RPMI8226 (cell line): ENCODE measurements around the gene UBN2.
"Not testable (repeated sequence)": the region's sequence is repeated elsewhere in the genome, so short reads cannot be mapped to it uniquely, and the experiment has no call there.

Experiments
- DNase-seq: peaks from one replicate; pipeline ENCODE4 v3.0.0-alpha.2; 2015

UBN2 gene

GRCh38 chr7:139230774-139231512 lies at the start of gene UBN2:
UBN2 (plus strand) TSS chr7:139231237; CDS start chr7:139231485, 248 bp downstream.
- peak; percentile 98 for DNase-seq

DNA sequence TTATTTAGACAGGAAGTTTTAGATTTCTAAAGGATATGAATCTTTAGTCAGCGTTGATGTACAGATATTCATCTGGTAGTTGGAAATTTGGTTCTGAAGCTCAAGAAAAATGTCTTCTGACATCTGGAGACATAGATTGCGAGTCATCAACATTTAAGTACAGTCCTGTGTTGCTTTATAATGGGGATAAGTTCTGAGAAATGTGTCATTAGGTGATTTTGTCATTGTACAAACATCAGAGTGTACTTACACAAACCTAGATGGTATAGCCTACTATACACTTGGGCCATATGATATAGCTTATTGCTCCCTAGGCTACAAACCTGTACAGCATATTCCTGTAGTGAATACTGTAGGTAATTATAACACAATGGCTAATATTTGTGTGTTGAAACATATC lies 49.6 kb upstream of the UBN2 start:
- DNase-seq, result no peak

DNA sequence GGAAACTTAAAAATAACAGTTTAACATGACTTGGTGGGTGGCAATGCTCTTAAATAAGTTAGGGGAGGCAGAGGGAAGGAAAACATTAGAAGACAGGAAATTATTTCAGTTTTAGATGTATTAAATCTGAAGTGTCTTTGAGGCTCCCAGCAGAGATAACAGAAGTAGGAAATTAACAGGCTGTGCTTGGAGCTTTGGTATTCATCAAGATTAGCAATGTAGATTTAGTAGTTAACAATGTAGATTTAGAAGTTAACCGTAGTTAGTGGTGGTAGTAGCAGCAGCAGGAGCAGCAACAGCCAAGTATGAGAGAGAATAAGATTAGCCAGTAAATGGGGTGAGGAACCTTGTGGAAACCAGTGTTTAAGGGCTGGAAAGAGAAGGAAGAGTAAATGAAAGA lies 48.7 kb upstream of the UBN2 start:
- DNase-seq, result no peak

DNA sequence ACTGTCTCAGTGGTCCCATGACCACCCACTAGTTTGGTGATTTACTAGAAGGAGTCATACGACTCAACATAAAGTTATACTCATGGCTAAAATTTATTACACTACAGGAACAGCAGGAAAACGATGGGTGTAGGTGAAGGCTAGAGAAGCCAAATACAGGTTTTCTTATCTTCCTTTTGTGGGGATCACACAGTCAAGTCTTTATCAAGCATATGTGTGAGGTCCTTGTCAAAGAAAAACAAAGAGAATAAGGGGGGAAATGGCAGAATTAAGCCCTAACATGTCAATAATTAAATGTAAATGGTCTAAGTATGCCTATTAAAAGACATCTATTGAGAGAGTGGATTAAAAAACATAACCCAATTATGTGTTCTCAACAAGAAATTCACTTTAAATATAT lies 47.8 kb upstream of the UBN2 start:
- no peak for DNase-seq

DNA sequence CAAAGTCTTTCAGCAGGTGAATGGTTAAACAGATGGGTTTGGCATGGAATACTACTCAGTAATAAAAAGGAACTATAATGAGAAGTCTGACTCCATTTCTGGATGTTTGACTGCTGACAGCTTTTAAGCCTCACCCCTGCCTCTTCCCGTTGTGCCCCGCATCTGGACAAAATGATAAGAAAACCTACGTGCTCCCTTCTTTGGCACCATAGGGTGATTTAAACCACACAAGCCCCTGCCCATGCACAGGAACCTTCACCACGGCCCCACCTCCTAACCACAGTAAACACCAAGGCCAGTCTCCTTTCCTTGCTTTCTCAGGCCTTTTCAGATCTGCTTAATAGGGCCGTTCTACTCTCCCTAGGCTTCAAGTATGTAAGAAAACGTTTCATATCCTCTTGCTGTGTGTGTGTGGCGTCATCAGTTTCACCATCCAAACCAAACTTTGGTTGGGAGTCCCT lies 47.1 kb upstream of the UBN2 start:
- DNase-seq, result peak; percentile 13

DNA sequence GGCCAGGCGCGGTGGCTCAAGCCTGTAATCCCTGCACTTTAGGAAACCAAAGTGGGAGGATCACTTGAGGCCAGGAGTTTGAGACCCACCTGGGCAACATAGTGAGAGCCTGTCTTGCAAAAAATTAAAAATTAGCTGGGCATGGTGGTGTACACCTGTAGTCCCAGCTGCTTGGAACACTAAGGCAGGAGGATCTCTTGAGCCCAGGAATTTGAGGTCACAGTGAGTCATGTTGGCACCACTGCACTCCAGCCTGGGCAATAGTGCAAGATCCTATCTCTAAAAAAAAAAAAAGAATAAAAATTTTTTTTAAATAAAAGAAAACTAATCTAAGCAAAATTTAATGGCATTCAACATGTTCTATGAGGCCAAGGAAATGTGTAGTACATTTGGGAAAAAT lies 44.9 kb upstream of the UBN2 start:
- DNase-seq, result no peak

DNA sequence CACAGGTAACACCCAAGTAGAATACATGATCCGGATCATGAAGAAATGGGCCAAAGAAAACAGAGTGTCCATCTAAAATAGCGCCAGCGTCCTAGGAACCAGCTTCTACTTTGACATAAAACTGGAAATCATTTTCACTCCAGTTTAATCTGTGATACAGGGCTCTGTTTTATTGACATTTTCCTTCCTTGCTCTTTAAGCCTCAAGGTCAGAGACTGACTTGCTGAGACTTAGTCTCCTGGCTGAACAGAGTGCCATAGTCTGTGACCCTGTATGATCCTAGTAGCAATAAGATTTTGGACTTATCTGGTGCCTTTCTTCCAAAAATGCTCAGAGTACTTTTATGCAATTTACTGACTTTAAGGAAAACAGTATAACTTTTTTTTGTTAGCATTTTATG lies 41.7 kb upstream of the UBN2 start:
- DNase-seq, result no peak

DNA sequence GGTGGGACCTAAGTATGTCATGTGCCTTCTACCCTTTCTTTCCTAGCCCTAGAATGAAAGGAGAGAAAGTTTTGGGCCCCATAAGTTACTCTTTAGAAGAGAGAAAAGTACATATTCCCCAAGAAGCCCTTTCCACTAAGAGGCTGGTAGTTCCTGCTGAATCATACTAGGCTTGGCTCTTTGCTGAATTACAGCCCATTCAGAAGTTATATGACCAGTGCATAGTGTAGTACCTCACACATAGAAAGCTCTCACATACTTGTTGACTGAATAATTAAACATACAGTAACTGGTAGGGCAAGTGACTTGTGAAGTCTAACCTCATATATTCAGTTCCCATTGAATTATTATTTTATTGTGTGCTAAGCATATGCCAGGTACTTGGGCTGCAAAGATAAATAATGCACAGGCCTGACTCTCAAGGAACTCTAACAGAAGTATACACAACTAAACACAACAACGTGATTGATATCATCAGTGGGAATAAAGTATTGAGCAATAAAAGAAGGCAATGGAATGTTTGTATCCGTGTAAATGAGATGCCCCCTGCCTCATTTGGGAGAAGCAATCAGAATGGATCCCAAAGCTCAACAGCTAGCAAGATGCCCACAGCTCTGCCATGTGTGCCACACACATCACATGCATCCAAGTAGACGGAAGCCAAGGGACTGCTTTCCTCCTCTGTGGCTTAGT lies 38.9 kb upstream of the UBN2 start:
- no peak for DNase-seq

DNA sequence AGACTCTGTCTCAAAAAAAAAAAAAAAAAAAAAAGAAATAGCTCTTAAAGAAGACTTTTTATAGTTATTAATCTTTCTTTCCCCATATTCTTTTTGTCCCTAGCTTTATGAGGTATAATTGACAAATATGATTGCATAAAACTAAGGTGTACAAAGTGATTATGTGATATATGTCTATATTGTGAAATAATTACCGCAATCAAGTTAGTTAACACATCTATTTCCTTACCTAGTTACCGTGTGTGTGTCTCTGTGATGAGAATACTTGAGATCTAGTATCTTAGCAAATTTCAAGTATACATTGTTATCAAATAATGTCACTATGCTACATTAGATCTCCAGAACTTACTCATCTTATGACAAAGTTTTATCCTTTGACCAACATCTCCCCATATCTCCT lies 30.7 kb upstream of the UBN2 start:
- DNase-seq, result no peak

GRCh38 chr7:139203992-139204391 lies 27.0 kb upstream of the UBN2 start:
- DNase-seq, result no peak

DNA sequence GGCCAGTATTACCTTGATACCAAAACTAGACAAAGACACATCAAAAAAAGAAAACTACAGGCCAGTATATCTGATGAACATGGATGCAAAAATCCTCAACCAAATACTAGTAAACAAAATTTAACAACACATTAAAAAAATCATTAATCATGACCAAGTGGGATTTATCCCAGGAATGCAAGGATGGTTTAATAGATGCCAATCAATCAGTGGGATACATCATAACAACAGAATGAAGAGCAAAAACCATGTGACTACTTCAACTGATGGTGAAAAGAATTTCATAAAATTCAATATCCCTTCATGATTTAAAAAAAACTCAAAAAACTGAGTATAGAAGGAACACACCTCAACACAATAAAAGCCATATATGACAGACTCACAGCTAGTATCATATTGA lies 25.2 kb upstream of the UBN2 start:
- DNase-seq, result no peak

- no peak for DNase-seq
These were observed 18.9 kb upstream of the UBN2 start for GRCh38 chr7:139212133-139212532.

DNA sequence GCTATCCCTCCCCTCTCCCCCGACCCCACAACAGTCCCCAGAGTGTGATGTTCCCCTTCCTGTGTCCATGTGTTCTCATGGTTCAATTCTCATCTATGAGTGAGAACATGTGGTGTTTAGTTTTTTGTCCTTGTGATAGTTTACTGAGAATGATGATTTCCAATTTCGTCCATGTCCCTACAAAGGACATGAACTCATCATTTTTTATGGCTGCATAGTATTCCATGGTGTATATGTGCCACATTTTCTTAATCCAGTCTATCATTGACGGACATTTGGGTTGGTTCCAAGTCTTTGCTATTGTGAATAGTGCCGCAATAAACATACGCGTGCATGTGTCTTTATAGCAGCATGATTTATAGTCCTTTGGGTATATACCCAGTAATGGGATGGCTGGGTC lies 17.5 kb upstream of the UBN2 start:
- DNase-seq, result not testable (repeated sequence)

- DNase-seq, result no peak
These were observed 12.9 kb upstream of the UBN2 start for GRCh38 chr7:139218173-139218572.

GRCh38 chr7:139224219-139224618 lies 6.8 kb upstream of the UBN2 start:
- DNase-seq, result no peak

DNA sequence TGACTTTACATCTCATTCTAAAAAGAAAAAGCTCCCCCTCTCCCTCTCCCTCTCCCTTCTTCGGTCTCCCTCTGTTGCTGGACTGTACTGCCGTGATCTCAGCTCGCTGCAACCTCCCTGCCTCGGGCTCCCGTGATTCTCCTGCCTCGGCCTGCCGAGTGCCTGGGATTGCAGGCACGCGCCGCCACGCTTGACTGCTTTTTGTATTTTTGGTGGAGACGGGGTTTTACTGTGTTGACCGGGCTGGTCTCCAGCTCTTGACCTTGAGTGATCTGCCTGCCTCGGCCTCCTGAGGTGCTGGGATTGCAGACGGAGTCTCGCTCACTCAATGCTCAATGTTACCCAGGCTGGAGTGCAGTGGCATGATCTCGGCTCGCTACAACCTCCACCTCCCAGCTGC lies 6.2 kb upstream of the UBN2 start:
- not testable (repeated sequence) for DNase-seq

GRCh38 chr7:139225286-139226157 lies 5.5 kb upstream of the UBN2 start:
- DNase-seq, result not testable (repeated sequence)

GRCh38 chr7:139226158-139226515 lies 4.9 kb upstream of the UBN2 start:
- not testable (repeated sequence) for DNase-seq

- DNase-seq, result not testable (repeated sequence)
These were observed 4.0 kb upstream of the UBN2 start for GRCh38 chr7:139226988-139227488.

DNA sequence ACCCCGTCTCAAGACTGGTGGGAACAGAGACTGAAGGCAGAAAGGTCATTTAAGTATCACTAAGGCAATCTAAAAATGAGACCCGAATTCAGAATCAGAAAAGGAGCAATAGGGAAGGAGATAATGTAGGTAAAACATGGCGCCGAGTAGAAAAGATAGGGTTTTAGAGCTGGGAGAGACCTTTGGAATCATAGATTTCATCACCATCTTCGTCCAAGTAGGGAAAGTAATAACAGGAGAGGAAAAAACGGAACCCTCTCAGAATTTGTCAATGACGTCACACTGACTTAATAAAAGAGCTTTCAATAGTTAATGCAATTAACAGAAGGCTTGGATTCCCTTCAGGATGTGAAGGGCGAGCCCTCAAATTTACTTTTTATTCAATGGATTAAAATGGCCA lies 1.0 kb upstream of the UBN2 start:
- DNase-seq, result no peak

DNA sequence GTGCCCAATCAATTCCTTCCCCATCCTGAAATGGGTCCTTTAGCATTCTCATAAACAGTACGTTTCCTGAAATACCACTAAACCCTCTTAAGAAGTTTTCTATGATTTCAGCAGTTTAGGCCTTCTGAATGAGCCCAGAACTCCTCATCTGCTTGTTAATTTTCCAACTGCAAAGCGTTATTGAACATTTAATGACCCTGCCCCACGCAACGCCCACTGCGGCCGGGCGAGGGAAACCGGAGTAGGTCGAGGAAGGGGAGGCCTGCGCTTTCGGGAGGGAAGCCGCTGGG lies 608 bp upstream of the UBN2 start:
- no peak for DNase-seq

DNA sequence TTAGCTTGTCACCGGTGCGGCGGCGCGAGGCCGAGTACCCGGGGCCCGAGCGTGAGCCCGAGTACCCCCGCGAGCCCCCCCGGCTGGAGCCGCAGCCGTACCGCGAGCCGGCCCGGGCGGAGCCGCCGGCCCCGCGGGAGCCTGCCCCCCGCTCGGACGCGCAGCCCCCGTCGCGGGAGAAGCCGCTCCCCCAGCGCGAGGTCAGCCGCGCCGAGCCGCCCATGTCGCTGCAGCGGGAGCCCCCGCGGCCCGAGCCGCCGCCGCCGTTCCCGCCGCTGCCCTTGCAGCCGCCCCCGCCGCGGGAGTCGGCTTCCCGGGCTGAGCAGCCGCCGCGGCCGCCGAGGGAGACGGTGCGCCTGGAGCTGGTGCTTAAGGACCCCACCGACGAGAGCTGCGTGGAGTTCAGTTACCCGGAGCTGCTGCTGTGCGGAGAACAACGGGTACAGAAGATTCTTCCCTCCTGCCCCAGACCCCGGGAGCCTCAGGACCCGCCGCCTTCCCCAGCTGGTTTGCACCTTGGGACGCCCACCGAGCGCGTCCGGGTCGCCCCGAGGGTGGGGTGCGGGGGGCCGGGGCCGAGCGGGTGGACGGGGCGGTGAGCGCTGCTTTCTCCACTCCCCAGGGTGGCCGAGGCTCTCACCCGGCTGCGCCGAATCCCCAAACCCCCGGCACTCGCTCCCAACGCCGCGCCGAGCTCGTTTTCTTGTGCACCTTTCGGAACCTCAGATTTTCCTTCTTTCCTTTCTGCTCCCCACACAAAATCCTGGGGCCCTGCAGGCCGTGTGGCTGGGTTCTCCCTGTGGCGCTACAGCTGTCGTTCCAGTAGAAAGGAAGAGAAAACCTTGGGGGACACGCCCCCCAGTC lies 708 bp downstream of the UBN2 start:
- DNase-seq, result peak; percentile 44

DNA sequence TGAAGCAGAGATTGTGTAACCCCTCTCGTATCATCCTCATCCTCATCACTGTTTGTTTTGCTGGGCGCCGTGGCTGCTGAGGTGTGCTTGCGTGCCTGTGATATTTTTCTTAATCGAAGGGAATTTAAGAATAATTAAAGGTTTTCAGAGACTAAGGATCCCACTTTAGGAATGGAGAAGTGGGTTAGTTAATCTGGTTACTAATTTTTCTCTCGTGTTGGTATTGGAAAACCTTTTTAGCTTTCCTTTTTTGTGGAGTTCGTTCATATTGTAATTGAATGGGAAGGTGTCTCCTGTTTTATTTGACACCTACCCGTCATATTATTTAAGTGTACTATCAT lies 1.3 kb downstream of the UBN2 start:
- peak; percentile 40 for DNase-seq
